Endothelial cell of umbilical vein (primary cell): ENCODE results near the gene RAP2A. TPM values are rescaled to one million over a fixed set of nuclear protein-coding genes. Genes with fewer than 3 reads are reported as not detected.

Source experiments
- BruUV-seq: library from RNA; stranded (reverse); fragments of 400-500 nt; replicated peaks from 2 replicates; lab custom pipeline; 2021; lab: Mats Ljungman, UMichigan
- CTCF ChIA-PET: fragments of 300-600, 350-600 bp; sonication (Branson Sonifier 250); formaldehyde crosslinking; loops from one replicate; lab custom pipeline; 2021; ENCODE audit warnings: antibody characterized with exemption, inconsistent platforms; lab: Charles Lee
- POLR2A ChIA-PET: fragments of 300-600, 350-600 bp; sonication (Branson Sonifier 250); formaldehyde crosslinking; loops from one replicate; lab custom pipeline; 2021; ENCODE audit warnings: antibody characterized with exemption, inconsistent platforms; lab: Charles Lee
- DNase-seq: peaks from one replicate; pipeline ENCODE4 v3.0.0-alpha.2; 2011; ENCODE audit warnings: low read depth, low spot score
- FAIRE-seq: peaks from 2 replicates; lab custom pipeline; 2011; peaks lifted over from hg19 to GRCh38; lab: Jason Lieb, UNC
- H2AFZ ChIP-seq: 2 replicates; pipeline ENCODE4 v1.6.0; 2012; ENCODE audit warnings: low read depth, low read length, control low read depth, inconsistent platforms
- H3K27ac ChIP-seq: 2 replicates; pipeline ENCODE4 v1.5.1; 2011; ENCODE audit warnings: low read depth, mild to moderate bottlenecking, control low read depth, low read length, moderate library complexity; ENCODE audit not compliant: insufficient read depth
- H3K27me3 ChIP-seq, 2 experiments: 2 replicates each; pipeline versions ENCODE4 v1.6.0 to v1.6.1; 2011; ENCODE audit warnings: low read length in 2 of 2, mixed read lengths in 1 of 2; ENCODE audit not compliant: control insufficient read depth in 2 of 2, insufficient read depth in 2 of 2
- H3K36me3 ChIP-seq, 2 experiments: 2 replicates in 1 of 2; 3 replicates in 1 of 2; pipeline ENCODE4 v1.5.1; 2011; ENCODE audit warnings: low read length in 2 of 2, mild to moderate bottlenecking in 1 of 2, moderate library complexity in 1 of 2; ENCODE audit not compliant: control insufficient read depth in 2 of 2, insufficient read depth in 2 of 2; ENCODE audit errors: extremely low read depth in 1 of 2
- H3K4me1 ChIP-seq: 3 replicates; pipeline ENCODE4 v1.5.1; 2011; ENCODE audit warnings: mild to moderate bottlenecking, low read length; ENCODE audit not compliant: control insufficient read depth, insufficient read depth; ENCODE audit errors: extremely low read depth
- H3K4me2 ChIP-seq: 2 replicates; pipeline ENCODE4 v1.6.1; 2011; ENCODE audit warnings: low read length, control low read depth, mixed read lengths; ENCODE audit not compliant: insufficient read depth
- H3K4me3 ChIP-seq, 3 experiments: fragments of 200-600 bp in 1 of 3; sonication (generic), shearing (Covaris generic) in 1 of 3; replicated peaks in 1 of 3; 2 replicates each; pipeline ENCODE4 v1.5.1; 2011 to 2016; ENCODE audit warnings: control low read depth in 3 of 3, low read length in 3 of 3, mild to moderate bottlenecking in 2 of 3, inconsistent platforms in 1 of 3, low read depth in 1 of 3, moderate library complexity in 1 of 3; ENCODE audit not compliant: insufficient read depth in 1 of 3
- H3K79me2 ChIP-seq: 2 replicates; pipeline ENCODE4 v1.6.0; 2012; ENCODE audit warnings: low read length, inconsistent platforms; ENCODE audit not compliant: control insufficient read depth, insufficient read depth
- H3K9ac ChIP-seq: replicated peaks from 2 replicates; pipeline ENCODE3; 2011; ENCODE audit warnings: low read length, control low read depth; ENCODE audit not compliant: insufficient read depth; ENCODE audit errors: extremely low read depth
- H3K9me1 ChIP-seq: replicated peaks from 3 replicates; pipeline ENCODE4 v1.6.0; 2011; ENCODE audit warnings: mild to moderate bottlenecking, low read length; ENCODE audit not compliant: control insufficient read depth, insufficient read depth; ENCODE audit errors: extremely low read depth
- H3K9me3 ChIP-seq: replicated peaks from 2 replicates; pipeline ENCODE4 v1.5.1; 2012; ENCODE audit warnings: low read length, inconsistent platforms; ENCODE audit not compliant: control insufficient read depth, insufficient read depth
- H4K20me1 ChIP-seq: replicated peaks from 2 replicates; pipeline ENCODE3; 2011; ENCODE audit warnings: mild to moderate bottlenecking, low read length; ENCODE audit not compliant: control insufficient read depth, insufficient read depth; ENCODE audit errors: extremely low read depth
- CTCF ChIP-seq, 2 donors: IDR thresholded peaks; 1 replicate in 1 of 2; 2 replicates in 1 of 2; pipeline ENCODE4 v1.5.1; 2011; ENCODE audit warnings: low read length in 2 of 2, mild to moderate bottlenecking in 2 of 2, moderate library complexity in 2 of 2, control low read depth in 1 of 2, inconsistent platforms in 1 of 2, low read depth in 1 of 2; ENCODE audit not compliant: insufficient read depth in 1 of 2; ENCODE audit errors: extremely low read depth in 1 of 2
- EZH2 ChIP-seq: IDR thresholded peaks from 2 replicates; pipeline ENCODE4 v1.6.1; 2012; ENCODE audit warnings: borderline replicate concordance, low read depth, mild to moderate bottlenecking, moderate library complexity, low read length, inconsistent platforms; ENCODE audit not compliant: severe bottlenecking
- FOS ChIP-seq: IDR thresholded peaks from 2 replicates; pipeline ENCODE4 v1.6.1; 2011; ENCODE audit warnings: mild to moderate bottlenecking, low read length, moderate library complexity, borderline replicate concordance; ENCODE audit not compliant: insufficient read depth
- GATA2 ChIP-seq: IDR thresholded peaks from 2 replicates; pipeline ENCODE4 v1.7.0; 2011; ENCODE audit warnings: low read depth, mild to moderate bottlenecking, moderate library complexity, mixed read lengths, low read length; ENCODE audit not compliant: insufficient read length, insufficient read depth
- JUN ChIP-seq: IDR thresholded peaks from 2 replicates; pipeline ENCODE4 v1.6.1; 2011; ENCODE audit warnings: borderline replicate concordance, low read depth; ENCODE audit not compliant: insufficient read length, insufficient read depth
- MYC ChIP-seq: IDR thresholded peaks from one replicate; pipeline ENCODE4 v1.6.1; 2011; ENCODE audit warnings: mild to moderate bottlenecking, low read depth, low read length
- POLR2A ChIP-seq: IDR thresholded peaks from 2 replicates; pipeline ENCODE4 v1.6.1; 2012; ENCODE audit warnings: low read depth, mild to moderate bottlenecking, control low read depth, low read length
- POLR2AphosphoS5 ChIP-seq: IDR thresholded peaks from 2 replicates; pipeline ENCODE4 v1.6.1; 2012; ENCODE audit warnings: low read depth, mild to moderate bottlenecking, control low read depth, low read length, moderate library complexity; ENCODE audit not compliant: insufficient read depth
- dilution Hi-C: fragments of 300-500 bp; cut with MboI; formaldehyde crosslinking; loops from one replicate; pipeline ENCODE4 v1.15.0; 2019; ENCODE audit warnings: low sequenced_read_pairs; ENCODE audit not compliant: extremely low pct_ligation_motif_present
- intact Hi-C: fragments of 100-400 bp; cut with micrococcal nuclease; formaldehyde crosslinking; loops from one replicate; pipeline ENCODE4 v1.10.0; 2022
- polyA plus RNA-seq, 4 experiments: library from polyadenylated mRNA; depleted of rRNA in 3 of 4; stranded (reverse) in 3 of 4; unstranded in 1 of 4; fragments of >200 nt; gene quantifications; 2 replicates each; pipeline versions ENCODE4 v1.2.1 to v1.2.3, GENCODE V29; 2011 to 2012; ENCODE audit warnings: missing spikeins in 1 of 4
- total RNA-seq: library from RNA; stranded (reverse); gene quantifications from 2 replicates; pipeline ENCODE4 v1.2.3, GENCODE V29; 2021
- TF ChIP-seq, protein P1 (sequence below): IDR thresholded peaks from 2 replicates; pipeline ENCODE4 v1.6.1; 2011; ENCODE audit not compliant: insufficient read depth, insufficient read length

The RAP2A gene
- total and polyA plus RNA-seq, 2 donors (not counting 3 experiments of a cell fraction or from before 2014, with no cell fraction given), result 7.8 to 44.4 TPM

DNA sequence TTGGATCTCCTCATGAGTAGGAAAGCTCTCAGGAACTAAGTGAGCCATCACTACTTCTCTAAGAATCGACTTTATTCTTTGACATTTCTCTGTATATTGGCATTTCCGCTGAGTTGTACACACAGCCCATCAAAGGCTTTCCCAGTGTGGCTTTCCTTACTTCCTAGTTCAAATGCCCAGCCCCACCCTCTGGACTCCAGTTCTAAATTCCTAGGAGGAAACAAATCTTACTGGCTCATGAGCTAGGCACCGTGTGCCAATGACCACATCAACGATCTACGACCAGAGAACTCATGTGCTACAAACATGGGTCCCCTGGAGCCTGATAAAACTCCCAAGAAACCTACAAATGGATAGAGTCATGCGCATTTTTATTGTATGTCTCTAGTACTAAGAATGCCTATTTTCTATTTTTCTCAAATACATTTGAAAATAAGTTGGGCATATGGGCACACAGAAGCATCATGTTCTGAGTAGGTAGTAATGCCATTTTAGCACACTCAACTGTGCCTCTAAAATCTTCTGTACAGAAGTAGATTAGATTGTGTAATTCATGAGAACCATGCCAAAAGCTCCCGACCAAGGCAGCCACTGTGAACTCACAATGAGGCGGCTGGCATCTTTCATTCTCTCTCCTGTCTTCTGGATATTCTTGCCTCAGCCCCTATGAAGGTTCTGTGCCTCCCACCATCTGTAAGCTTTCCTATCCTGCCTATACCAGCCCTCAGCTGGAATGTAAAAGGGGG lies 10.5 kb upstream of the RAP2A start:
- Histone ChIP-seq H2AFZ (no peak overlapping the region), H3K27ac (no peak overlapping the region), H3K4me2 (no peak overlapping the region), H3K9me1 (no peaks in the 10 kb centered on the region), H3K9ac (no peak overlapping the region), H3K9me3 (no peaks in the 10 kb centered on the region), H4K20me1 (no peaks in the 10 kb centered on the region), H3K4me3 (no peak overlapping the region), H3K27me3 (peaks cover 3% of the 10 kb centered on the region in 2 experiments), H3K4me1 (no peaks in the 10 kb centered on the region), H3K79me2 (no peaks in the 10 kb centered on the region), H3K36me3 (no peaks in the 10 kb centered on the region)
- dilution Hi-C loops, result no loop called here
- TF ChIP-seq FOS (no peak), POLR2A (no peak), MYC (no peak), EZH2 (no peak), POLR2AphosphoS5 (no peak), CTCF (IDR thresholded peaks at IDR 0.05; ENCODE audit: extremely low read depth in 1 of 2, insufficient read depth in 1 of 2, low read depth in 1 of 2, low read length in 2 of 2) (no peak), JUN (no peak), GATA2 (no peak)
- TF ChIP-seq, protein P1, sequence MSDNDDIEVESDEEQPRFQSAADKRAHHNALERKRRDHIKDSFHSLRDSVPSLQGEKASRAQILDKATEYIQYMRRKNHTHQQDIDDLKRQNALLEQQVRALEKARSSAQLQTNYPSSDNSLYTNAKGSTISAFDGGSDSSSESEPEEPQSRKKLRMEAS, result no peak
- no peak for DNase-seq
- ChIA-PET CTCF (interaction anchor here (1.0 kb wide), 1 partner anchor 10 kb away, joined by 3 read pairs; no protein-coding TSS in a partner anchor), POLR2A (no interaction called here)
- BruUV-seq, result no TSS peak
- intact Hi-C loops, result no loop called here
- no peak for FAIRE-seq
